Immature natural killer cell (primary cell): ENCODE measurements around the gene EFCAB5. TPM values are rescaled to one million over a fixed set of nuclear protein-coding genes. Genes with fewer than 3 reads are reported as not detected.
A peak's percentile ranks its signal among the peaks of the same experiment; 100 is the strongest.
"Not testable (repeated sequence)": the region's sequence is repeated elsewhere in the genome, so short reads cannot be mapped to it uniquely, and the experiment has no call there.

ENCODE experiments used
- DNase-seq, 3 donors: peaks; one replicate each; pipeline ENCODE4 v3.0.0; 2022; ENCODE audit warnings: mixed read lengths in 1 of 3
- H3K27ac Mint-ChIP-seq, 6 donors: one replicate each; pipeline ENCODE4 v1.8.0; 2020; ENCODE audit warnings: mixed read lengths in 6 of 6, mild to moderate bottlenecking in 5 of 6, inconsistent platforms in 4 of 6, moderate library complexity in 3 of 6
- H3K27me3 Mint-ChIP-seq, 3 donors: one replicate each; pipeline ENCODE4 v1.8.0; 2020 to 2021; ENCODE audit warnings: low read depth in 3 of 3, mild to moderate bottlenecking in 3 of 3, mixed read lengths in 3 of 3, moderate library complexity in 3 of 3, inconsistent platforms in 1 of 3
- H3K36me3 Mint-ChIP-seq, 3 donors: one replicate each; pipeline ENCODE4 v1.8.0; 2020; ENCODE audit warnings: mixed read lengths in 3 of 3, inconsistent platforms in 2 of 3, mild to moderate bottlenecking in 2 of 3
- H3K4me1 Mint-ChIP-seq, 2 donors: one replicate each; pipeline ENCODE4 v1.8.0; 2020; ENCODE audit warnings: inconsistent platforms in 2 of 2, mild to moderate bottlenecking in 2 of 2, mixed read lengths in 2 of 2, moderate library complexity in 1 of 2
- H3K4me3 Mint-ChIP-seq, 5 donors: one replicate each; pipeline ENCODE4 v1.8.0; 2020; ENCODE audit warnings: mild to moderate bottlenecking in 5 of 5, mixed read lengths in 5 of 5, inconsistent platforms in 3 of 5, moderate library complexity in 3 of 5
- H3K9me3 Mint-ChIP-seq, 6 donors: one replicate each; pipeline ENCODE4 v1.8.0; 2020; ENCODE audit warnings: mild to moderate bottlenecking in 6 of 6, mixed read lengths in 6 of 6, inconsistent platforms in 4 of 6, moderate library complexity in 3 of 6
- polyA plus RNA-seq, 3 donors: library from polyadenylated mRNA; unstranded; fragments of 300-500 nt; fragmentation: Illumina TruSeq; gene quantifications; one replicate each; pipeline ENCODE4 v1.2.3, GENCODE V29; 2021

Gene EFCAB5
- polyA plus RNA-seq, 3 donors from 2014 or later: 0.18 to 1.4 TPM; not detected in 1

DNA sequence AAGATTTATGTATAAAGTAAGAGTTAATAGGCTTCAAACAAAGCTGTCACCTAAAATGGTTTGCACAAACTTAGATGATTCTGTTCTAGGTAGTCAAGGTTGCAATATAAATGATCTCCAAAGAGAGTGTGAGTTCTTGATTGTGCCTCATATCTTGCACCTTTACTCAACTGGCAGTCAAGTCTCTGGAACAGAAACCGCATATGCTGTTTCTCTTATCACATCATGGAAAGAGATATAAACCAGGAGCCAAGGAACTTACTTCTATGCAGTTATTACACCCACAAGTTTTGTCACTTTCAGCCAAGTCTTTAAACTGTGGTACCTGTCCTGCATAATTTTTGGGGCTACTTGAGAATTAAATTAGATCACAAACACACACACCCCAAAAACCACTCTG is 16.6 kb upstream of the EFCAB5 start:
- no peak overlapping the region for H3K27ac Mint-ChIP-seq
- no peak overlapping the region for H3K4me3 Mint-ChIP-seq
- peaks cover 0 to 4% (median 3%) of the 10 kb centered on the region in 3 donors for H3K36me3 Mint-ChIP-seq
- H3K4me1 Mint-ChIP-seq: peaks cover 20 to 42% of the 10 kb centered on the region in 2 donors
- H3K27me3 Mint-ChIP-seq: peaks cover 4 to 9% (median 5%) of the 10 kb centered on the region in 3 donors
- no peak for DNase-seq
- H3K9me3 Mint-ChIP-seq: no peaks in the 10 kb centered on the region

DNA sequence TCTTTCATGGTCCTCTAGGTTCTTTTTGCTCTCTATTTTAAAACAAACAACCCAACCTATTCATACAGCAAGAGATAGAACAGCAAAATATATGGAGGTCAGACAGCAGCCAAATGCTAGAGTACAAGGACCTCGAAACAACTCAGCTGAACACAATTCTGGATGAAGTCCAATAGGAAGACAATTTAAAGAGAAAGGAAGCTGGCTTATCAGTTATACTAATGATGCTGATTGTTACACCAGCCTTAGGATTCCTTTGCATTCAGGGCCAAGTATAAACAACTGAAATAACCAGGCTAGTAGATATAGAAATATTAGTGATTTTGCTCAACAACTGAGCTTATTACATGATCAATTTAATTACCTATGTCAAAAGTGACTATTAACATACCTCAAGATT is 13.9 kb upstream of the EFCAB5 start:
- no peak for DNase-seq
- Mint-ChIP-seq H3K27me3 (peaks cover 5 to 14% (median 8%) of the 10 kb centered on the region in 3 donors), H3K9me3 (no peaks in the 10 kb centered on the region), H3K27ac (no peak overlapping the region), H3K4me1 (peaks cover 20 to 35% of the 10 kb centered on the region in 2 donors), H3K4me3 (peak overlapping the region in 2 of 5 donors; percentile 30 to 34), H3K36me3 (peaks cover 0 to 4% (median 0%) of the 10 kb centered on the region in 3 donors)

DNA sequence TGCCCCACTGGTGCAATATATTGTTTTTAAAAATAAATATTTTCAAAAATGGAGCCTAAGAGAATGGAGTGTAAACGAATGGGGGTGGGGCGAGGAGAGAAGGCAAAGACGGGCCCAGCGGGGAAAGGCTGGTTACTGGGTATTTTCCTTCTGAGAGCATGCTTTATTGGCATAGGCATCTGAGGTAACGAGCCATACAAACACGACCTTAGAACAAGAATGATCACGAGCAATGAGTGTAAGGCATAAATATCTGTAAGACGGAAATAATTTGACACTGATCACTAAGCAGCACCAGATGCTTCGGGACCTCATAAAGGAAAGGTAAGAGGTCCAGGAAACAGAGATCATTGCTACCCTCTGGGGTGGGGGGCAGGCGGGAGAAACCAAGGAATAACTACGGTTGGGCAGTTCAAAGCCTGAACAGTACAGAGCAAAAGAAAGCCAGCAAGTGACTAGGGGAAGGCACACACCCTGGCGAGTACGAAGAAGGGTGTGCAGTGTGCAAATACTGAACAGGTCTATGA is 12.4 kb upstream of the EFCAB5 start:
- no peak for DNase-seq
- no peak overlapping the region for H3K4me3 Mint-ChIP-seq
- no peaks in the 10 kb centered on the region for H3K9me3 Mint-ChIP-seq

DNA sequence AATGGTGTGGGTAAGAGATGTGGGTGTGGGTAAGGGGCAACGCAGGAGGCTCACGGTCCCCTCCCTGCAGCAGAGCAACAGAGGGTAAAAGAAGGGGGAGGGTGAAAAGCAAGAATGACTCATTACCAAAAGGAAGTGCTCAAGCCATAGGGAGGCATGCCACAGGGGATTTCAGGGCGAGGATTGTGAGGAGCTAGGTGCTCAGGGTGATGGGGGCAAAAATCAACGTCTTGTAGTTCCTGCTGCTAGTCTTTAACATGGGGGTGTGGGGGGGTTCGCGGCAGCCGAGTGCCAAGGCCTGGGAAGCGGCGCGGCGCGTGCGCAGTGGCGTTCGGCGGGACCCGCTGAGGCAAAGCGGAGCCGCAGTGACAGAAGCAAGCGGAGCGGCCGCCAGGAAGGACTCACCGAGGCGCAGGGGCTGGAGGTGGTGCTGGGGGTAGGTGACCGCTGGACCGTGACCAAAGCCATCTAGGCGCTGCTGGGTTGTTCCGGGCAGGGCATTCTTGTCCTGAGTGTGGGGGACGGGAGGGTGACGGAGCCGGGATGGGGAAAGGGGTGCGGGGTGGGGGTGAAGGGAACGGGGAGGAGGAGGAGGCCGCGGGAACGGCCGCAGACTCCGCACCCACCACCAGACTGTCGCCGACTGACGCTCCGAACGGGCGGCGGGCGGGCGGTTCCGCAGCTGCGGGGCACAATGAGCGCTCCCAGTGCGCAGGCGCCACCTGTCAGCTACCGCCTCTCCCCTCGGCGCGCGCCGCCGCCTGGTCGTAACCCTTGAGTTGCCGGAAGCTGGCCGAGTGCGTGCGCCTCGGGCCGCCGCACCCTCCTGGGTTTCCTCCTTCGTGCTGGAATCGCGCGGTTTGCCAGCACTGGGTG is 11.7 kb upstream of the EFCAB5 start, which contains the start of gene SSH2:
Gene SSH2, minus strand, starts transcription at position 696 of the 876 bp plus-strand sequence. Its CDS starts 228 bp downstream, at position 468.
- Mint-ChIP-seq H3K36me3 (peaks cover 0 to 4% (median 0%) of the 10 kb centered on the region in 3 donors), H3K27ac (peak within 1 kb of the TSS in 1 of 6 donors; percentile 96), H3K4me1 (peaks cover 20 to 35% of the 10 kb centered on the region in 2 donors), H3K27me3 (peaks cover 5 to 14% (median 8%) of the 10 kb centered on the region in 3 donors), H3K9me3 (no peaks in the 10 kb centered on the region), H3K4me3 (no peak within 1 kb of the TSS)
- DNase-seq: peak; percentile 81 to 85 (median 84)

More for the DNA sequence above, 12.4 kb upstream of the EFCAB5 start:
- peaks cover 20 to 35% of the 10 kb centered on the region in 2 donors for H3K4me1 Mint-ChIP-seq
- peaks cover 5 to 14% (median 8%) of the 10 kb centered on the region in 3 donors for H3K27me3 Mint-ChIP-seq
- peaks cover 0 to 4% (median 0%) of the 10 kb centered on the region in 3 donors for H3K36me3 Mint-ChIP-seq
- peak overlapping the region in 1 of 6 donors; percentile 96 for H3K27ac Mint-ChIP-seq

DNA sequence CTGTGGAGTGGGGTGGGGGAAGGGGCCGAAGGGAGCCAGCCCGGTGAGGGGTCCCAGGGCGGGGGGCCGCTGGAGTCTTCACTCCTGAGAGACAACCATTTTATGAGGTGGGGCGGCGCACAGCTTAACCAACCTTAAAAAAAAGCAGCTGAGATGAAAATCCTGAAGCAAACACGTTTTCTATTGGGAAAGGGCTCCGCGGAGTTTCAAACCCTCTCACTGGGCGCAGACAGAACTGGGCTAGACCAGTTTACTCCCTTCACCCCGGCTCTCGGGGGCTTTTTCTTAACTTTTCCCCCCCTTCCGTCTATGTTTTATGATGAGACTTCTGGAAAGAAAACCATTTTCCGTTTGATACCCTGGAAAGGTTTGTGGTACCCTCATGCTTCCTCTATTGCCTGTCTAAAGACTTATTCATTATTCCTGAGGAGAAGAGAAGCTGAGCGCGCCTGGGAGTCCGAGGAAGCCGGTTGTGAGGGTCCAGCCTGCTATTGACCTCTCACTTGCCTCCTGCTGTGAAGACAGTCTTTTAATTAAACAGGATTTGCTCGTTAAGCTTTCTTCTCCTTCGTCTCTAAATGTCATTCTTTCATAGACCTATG is 10.9 kb upstream of the EFCAB5 start:
- H3K9me3 Mint-ChIP-seq: no peaks in the 10 kb centered on the region
- no peak overlapping the region for H3K4me3 Mint-ChIP-seq
- peaks cover 0 to 4% (median 0%) of the 10 kb centered on the region in 3 donors for H3K36me3 Mint-ChIP-seq
- peaks cover 5 to 14% (median 8%) of the 10 kb centered on the region in 3 donors for H3K27me3 Mint-ChIP-seq
- peak overlapping the region in 1 of 6 donors; percentile 96 for H3K27ac Mint-ChIP-seq
- H3K4me1 Mint-ChIP-seq: peaks cover 20 to 35% of the 10 kb centered on the region in 2 donors
- DNase-seq: no peak

DNA sequence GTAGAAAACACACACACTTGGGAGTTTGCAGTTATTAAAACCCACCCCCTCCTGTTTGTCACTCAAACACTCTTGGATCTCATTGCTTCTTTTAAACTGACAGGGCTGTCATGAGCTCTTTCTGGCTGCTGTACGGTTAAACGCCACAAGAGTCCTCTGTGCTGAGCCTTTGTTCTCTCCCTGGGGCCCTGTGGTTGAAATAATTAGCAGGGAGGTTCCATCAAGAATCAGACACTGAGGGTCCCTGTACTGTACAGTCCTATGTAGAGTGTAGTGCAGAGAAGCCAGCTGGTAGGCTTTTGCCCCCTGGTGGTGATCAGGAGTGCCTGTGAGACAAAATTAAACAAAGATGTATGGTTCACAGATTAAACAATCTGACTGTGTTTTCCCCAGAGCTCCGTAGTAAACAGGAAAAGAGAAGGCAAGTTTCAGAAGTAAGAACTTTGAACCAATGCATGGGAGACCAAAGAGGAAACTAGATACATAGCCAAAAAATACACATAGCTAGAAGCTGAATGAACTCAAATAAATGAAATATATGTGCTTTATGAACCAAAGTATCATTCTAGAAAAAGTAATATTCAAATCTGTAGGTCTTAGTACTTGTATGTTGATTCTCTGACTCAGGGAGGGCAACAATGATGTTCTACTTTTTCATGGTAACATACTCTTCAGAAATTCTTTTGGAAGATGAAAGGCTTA is 10.1 kb upstream of the EFCAB5 start:
- H3K27me3 Mint-ChIP-seq: peaks cover 5 to 15% (median 8%) of the 10 kb centered on the region in 3 donors
- no peak overlapping the region for H3K27ac Mint-ChIP-seq
- H3K4me3 Mint-ChIP-seq: no peak overlapping the region
- no peaks in the 10 kb centered on the region for H3K9me3 Mint-ChIP-seq
- peaks cover 20 to 33% of the 10 kb centered on the region in 2 donors for H3K4me1 Mint-ChIP-seq
- peaks cover 0 to 4% (median 0%) of the 10 kb centered on the region in 3 donors for H3K36me3 Mint-ChIP-seq
- peak; percentile 72 to 78 (median 74) for DNase-seq

DNA sequence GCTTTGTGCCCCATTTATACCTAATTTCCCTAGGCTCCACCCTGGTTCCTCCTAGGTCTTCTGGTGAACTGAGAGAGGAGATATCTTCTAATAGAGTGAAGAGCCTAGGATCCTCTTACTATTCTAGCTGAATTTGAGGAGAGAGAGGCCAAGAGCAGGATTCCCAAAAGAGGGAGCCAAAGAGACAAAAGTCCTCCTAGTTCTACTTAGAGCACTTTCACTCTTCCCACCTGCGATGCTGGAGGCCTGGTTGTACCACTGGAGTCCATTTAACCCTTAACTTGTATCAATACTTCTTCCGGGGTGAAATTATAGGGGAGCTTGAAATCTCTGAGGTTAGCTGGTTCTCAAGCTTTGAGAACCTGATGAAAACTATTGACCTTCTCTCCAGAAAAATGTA is 8.1 kb upstream of the EFCAB5 start:
- DNase-seq: no peak
- Mint-ChIP-seq H3K4me3 (no peak overlapping the region), H3K9me3 (no peaks in the 10 kb centered on the region), H3K27ac (no peak overlapping the region), H3K27me3 (peaks cover 5 to 15% (median 8%) of the 10 kb centered on the region in 3 donors), H3K36me3 (no peaks in the 10 kb centered on the region), H3K4me1 (peaks cover 11 to 13% of the 10 kb centered on the region in 2 donors)

DNA sequence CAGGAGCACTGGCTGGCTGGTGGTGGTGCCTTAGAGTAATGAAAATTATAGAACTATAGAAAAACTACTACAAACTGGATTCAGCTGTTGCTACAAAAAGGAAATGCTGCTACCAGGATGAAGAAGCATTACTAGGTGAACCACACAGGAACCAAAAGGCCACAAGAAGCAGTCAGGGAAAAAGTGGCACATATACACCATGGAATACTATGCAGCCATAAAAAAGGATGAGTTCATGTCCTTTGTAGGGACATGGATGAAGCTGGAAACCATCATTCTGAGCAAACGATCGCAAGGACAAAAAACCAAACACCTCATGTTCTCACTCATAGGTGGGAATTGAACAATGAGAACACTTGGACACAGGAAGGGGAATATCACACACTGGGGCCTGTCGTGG is 5.5 kb upstream of the EFCAB5 start:
- DNase-seq, H3K9me3 Mint-ChIP-seq, H3K4me1 Mint-ChIP-seq, H3K36me3 Mint-ChIP-seq, H3K27me3 Mint-ChIP-seq, H3K4me3 Mint-ChIP-seq, H3K27ac Mint-ChIP-seq: not testable (repeated sequence)

DNA sequence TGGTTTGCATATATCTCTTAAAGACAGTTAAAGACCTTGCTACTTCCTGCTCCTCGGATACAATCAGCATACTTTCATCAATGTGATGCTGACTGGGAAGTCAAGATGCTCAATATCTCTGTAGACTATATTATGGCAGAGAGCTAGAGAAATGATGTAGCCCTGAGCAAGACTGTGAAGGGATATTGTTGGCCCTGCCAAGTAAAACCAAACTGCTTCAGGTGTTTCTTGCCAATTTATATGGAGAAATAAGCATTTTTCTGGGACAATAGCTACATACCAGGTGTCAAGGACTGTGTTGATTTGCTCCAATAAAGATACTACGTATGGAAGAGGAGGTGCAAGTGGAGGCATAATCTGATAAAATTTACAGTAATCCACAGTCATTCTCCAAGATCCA is 4.7 kb upstream of the EFCAB5 start:
- DNase-seq: no peak
- H3K4me3 Mint-ChIP-seq: no peak overlapping the region
- H3K36me3 Mint-ChIP-seq: no peaks in the 10 kb centered on the region
- H3K27ac Mint-ChIP-seq: no peak overlapping the region
- H3K9me3 Mint-ChIP-seq: no peaks in the 10 kb centered on the region
- H3K4me1 Mint-ChIP-seq: no peaks in the 10 kb centered on the region
- peaks cover 0 to 5% (median 0%) of the 10 kb centered on the region in 3 donors for H3K27me3 Mint-ChIP-seq

DNA sequence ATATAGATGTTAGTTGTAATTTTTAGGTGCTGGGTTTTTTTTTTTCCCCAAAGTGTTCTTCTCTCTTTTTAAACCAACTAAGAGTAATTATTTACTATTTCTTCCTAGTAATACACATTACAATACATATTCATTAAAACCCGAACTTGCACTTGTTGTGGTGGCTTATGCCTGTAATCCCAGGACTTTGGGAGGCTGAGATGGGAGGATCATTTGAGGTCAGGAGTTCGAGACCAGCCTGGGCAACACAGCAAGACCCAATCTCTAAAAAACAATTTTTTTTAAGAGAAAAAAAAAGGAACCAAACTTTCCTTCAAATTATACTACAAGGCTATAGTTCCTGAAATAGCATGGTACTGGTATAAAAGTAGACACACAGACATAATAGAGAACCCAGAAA is 3.8 kb downstream of the EFCAB5 start:
- H3K4me1 Mint-ChIP-seq: no peaks in the 10 kb centered on the region
- H3K9me3 Mint-ChIP-seq: no peaks in the 10 kb centered on the region
- H3K36me3 Mint-ChIP-seq: peaks cover 0 to 12% (median 0%) of the 10 kb centered on the region in 3 donors
- no peak overlapping the region for H3K27ac Mint-ChIP-seq
- no peak for DNase-seq
- H3K27me3 Mint-ChIP-seq: peaks cover 0 to 3% (median 1%) of the 10 kb centered on the region in 3 donors
- no peak overlapping the region for H3K4me3 Mint-ChIP-seq

DNA sequence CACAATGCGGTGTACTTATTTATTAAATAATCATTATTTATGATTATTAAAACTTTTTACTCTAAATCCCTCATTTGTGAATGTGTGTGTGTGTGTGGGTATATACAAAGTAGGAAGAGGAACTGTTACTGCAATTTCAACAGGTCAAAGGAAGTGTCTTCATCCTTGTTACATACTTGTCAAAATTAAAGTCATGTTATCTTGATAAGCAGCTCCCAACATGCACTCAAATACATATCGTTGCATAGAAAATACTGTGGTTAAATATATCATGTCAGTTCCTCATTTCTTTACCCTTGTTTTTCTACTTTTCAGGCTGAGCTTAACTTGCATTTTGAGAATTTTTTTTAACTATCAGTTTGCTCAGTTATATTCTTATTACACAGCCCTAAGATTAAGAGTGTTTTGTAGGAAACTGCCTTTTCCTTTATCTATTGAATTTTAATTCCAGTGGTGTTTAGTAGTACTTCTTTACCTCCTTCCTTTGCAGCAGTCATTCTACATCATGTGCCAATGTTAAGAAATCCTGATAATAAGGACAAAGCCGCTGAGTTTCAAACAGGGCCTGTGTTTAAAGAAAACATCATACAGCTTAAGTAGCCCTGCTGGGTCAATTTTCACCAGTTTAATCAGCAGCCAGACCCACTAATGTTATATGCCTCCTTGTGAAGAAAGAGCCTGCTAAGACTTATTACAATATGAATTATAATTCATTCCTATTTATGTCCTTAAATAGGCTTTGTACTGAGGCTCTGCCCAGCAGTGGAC is 7.2 kb downstream of the EFCAB5 start:
- Mint-ChIP-seq H3K4me3 (no peak overlapping the region), H3K27ac (no peak overlapping the region), H3K27me3 (peaks cover 0 to 3% (median 1%) of the 10 kb centered on the region in 3 donors), H3K4me1 (no peaks in the 10 kb centered on the region), H3K9me3 (no peaks in the 10 kb centered on the region), H3K36me3 (peaks cover 0 to 12% (median 0%) of the 10 kb centered on the region in 3 donors)
- DNase-seq: no peak

DNA sequence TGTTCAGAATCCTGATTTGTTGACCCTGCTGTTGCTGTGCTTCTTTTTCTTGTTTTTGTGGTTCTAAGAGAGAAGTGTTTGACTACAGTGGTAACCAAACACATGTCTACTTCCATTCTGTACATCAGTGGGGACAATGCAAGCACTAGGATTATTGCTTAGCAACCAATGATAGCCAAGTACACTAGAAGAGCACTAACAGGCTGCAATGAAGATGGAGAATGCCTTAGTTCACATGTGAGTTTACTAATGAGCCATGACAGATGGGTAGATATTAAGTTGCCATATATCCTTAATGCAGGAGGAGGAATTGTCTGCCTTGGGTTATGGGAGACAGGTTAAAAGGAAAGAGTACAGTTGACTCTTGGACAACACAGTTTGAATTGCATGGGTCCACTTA is 8.3 kb downstream of the EFCAB5 start:
- Mint-ChIP-seq H3K27ac (no peak overlapping the region), H3K4me3 (no peak overlapping the region), H3K27me3 (peaks cover 0 to 3% (median 1%) of the 10 kb centered on the region in 3 donors), H3K4me1 (no peaks in the 10 kb centered on the region), H3K36me3 (peaks cover 0 to 12% (median 0%) of the 10 kb centered on the region in 3 donors), H3K9me3 (no peaks in the 10 kb centered on the region)
- no peak for DNase-seq

DNA sequence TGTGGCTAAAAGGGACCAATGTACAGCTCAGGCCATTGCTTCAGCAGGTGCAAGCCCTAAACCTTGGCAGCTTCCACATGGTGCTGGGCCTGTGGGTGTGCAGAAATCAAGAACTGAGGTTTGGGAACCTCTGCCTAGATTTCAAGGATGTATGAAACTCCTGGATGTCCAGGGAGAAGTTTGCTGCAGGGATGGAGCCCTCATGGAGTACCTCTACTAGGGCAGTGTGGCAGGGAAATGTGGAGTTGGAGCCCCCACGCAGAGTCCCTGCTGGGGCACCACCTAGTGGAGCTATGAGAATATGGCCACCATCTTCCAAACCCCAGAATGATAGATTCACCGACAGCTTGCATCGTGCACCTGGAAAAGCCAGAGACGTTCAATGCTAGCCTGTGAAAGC is 13.0 kb downstream of the EFCAB5 start:
- no peak overlapping the region for H3K4me3 Mint-ChIP-seq
- H3K4me1 Mint-ChIP-seq: no peaks in the 10 kb centered on the region
- no peak overlapping the region for H3K27ac Mint-ChIP-seq
- DNase-seq: no peak
- no peaks in the 10 kb centered on the region for H3K36me3 Mint-ChIP-seq
- H3K9me3 Mint-ChIP-seq: no peaks in the 10 kb centered on the region
- H3K27me3 Mint-ChIP-seq: peaks cover 0 to 1% (median 0%) of the 10 kb centered on the region in 3 donors
